ENCODE data around the gene PKP4. TPM values are rescaled to one million over a fixed set of nuclear protein-coding genes. Genes with fewer than 3 reads are reported as not detected.
"Not testable (repeated sequence)": the region's sequence is repeated elsewhere in the genome, so short reads cannot be mapped to it uniquely, and the experiment has no call there.

Gene PKP4
- total and polyA plus RNA-seq, 4 experiments from 2014 or later: 1.4 to 39.3 (median 19.1) TPM

DNA sequence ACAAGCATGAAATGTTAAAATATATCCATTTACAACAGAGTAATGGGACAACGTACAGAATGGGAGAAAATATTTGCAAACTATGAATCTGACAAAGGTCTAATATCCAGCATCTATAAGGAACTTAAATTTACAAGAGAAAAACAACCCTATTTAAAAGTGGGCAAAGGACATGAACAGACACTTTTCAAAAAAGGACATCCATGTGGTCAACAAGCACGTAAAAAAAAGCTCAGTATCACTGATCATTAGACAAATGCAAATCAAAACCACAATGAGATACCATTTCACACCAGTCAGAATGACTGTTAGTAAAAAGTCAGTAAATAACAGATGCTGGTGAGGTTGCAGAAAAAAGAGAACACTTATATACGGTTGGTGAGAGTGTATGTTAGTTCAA, 16.1 kb downstream of the PKP4 start:
- DNase-seq; H3K27ac Mint-ChIP-seq; H3K27me3 Mint-ChIP-seq; H3K27me3 ChIP-seq (ENCODE audit: insufficient read depth, low read length); POLR2A ChIA-PET (ENCODE audit: partially characterized antibody); H3K4me3 Mint-ChIP-seq; H3K4me3 ChIP-seq (ENCODE audit: low read length in 2 of 2); H3K27ac ChIP-seq (ENCODE audit: low read depth, low read length); H3K9me3 Mint-ChIP-seq; intact Hi-C loops (cut with micrococcal nuclease); H3K36me3 ChIP-seq (ENCODE audit: insufficient read depth, low read length); H3K9me3 ChIP-seq (ENCODE audit: control insufficient read depth in 1 of 2, low read length in 2 of 2): not testable (repeated sequence)
- peaks cover 8 to 15% of the 10 kb centered on the region in 2 donors for H3K36me3 Mint-ChIP-seq
- H3K4me1 ChIP-seq (ENCODE audit: insufficient read depth, low read length): peaks cover 26% of the 10 kb centered on the region
- peaks cover 15 to 24% (median 20%) of the 10 kb centered on the region in 4 donors for H3K4me1 Mint-ChIP-seq
- CTCF ChIA-PET (ENCODE audit: partially characterized antibody): interaction anchor here (1.1 to 1.4 kb wide), 2 partner anchors 8 to 16 kb away, joined by 3 to 4 read pairs; partner anchors contain the start of genes CCDC148 and PKP4

DNA sequence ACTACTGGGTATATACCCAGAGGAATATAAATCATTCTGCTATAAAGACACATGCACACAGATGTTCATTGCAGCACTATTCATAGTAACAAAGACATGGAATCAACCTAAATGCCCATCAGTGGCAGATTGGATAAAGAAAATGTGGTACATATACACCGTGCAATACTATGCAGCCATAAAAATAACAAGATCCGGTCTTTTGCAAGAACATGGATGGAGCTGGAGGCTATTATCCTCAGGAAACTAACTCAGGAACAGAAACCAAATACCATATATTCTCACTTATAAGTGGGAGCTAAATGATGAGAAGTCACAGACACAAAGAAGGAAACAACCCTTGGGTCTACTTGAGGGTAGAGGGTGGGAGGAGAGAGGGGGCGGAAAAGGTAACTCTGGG, 16.5 kb downstream of the PKP4 start:
- H3K4me3 Mint-ChIP-seq; H3K27me3 Mint-ChIP-seq; H3K36me3 ChIP-seq (ENCODE audit: insufficient read depth, low read length); H3K4me3 ChIP-seq (ENCODE audit: low read length in 2 of 2); H3K9me3 ChIP-seq (ENCODE audit: control insufficient read depth in 1 of 2, low read length in 2 of 2); intact Hi-C loops (cut with micrococcal nuclease); H3K9me3 Mint-ChIP-seq; H3K27me3 ChIP-seq (ENCODE audit: insufficient read depth, low read length); H3K27ac Mint-ChIP-seq; DNase-seq; H3K27ac ChIP-seq (ENCODE audit: low read depth, low read length); POLR2A ChIA-PET (ENCODE audit: partially characterized antibody): not testable (repeated sequence)
- CTCF ChIA-PET (ENCODE audit: partially characterized antibody): interaction anchor here (0.6 to 1.4 kb wide), 3 partner anchors 8 to 72 kb away, joined by 3 to 4 read pairs (median 3); partner anchors contain the start of genes CCDC148 and PKP4
- H3K4me1 Mint-ChIP-seq: peaks cover 17 to 27% (median 24%) of the 10 kb centered on the region in 4 donors
- H3K36me3 Mint-ChIP-seq: peaks cover 8 to 15% of the 10 kb centered on the region in 2 donors
- peaks cover 31% of the 10 kb centered on the region for H3K4me1 ChIP-seq (ENCODE audit: insufficient read depth, low read length)

DNA sequence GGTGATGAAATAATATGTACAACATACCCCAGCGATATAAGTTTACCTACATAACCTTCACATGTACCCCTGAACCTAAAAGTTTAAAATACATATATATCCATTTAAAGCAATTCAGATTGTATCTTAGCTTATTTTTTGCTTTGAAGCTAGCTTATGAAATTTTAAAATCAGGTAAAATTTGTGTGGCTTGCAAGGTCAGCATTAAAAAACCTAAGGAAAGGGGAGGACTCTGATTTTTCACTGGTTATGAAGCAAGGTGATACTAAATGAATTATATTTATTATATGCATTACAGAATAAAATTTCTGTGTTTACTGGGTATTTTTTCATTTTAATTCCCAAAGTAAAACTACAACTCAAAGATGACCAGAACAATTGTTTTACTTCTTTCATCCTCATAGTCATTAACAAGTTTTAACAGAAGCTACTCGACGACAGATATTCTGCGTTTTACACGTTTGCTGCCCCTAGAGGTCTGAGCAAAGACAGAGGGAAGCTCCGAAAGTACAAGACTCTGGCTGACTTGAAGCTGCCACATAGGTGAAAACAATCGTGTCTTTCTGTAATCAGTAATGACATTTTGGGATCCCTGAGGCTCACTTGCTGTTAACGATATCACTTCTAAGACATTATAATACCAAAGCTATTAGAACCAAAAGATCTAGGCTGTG, 17.1 kb downstream of the PKP4 start:
- peaks cover 33% of the 10 kb centered on the region for H3K4me1 ChIP-seq (ENCODE audit: insufficient read depth, low read length)
- no peak for DNase-seq
- no peaks in the 10 kb centered on the region for H3K27me3 ChIP-seq (ENCODE audit: insufficient read depth, low read length)
- Mint-ChIP-seq H3K27ac (peak overlapping the region in 2 of 7 donors; percentile 46), H3K27me3 (no peaks in the 10 kb centered on the region), H3K9me3 (peaks cover 0 to 7% (median 0%) of the 10 kb centered on the region in 8 donors), H3K36me3 (peaks cover 8 to 15% of the 10 kb centered on the region in 2 donors), H3K4me1 (peaks cover 18 to 30% (median 26%) of the 10 kb centered on the region in 4 donors), H3K4me3 (no peak overlapping the region)
- POLR2A ChIA-PET (ENCODE audit: partially characterized antibody): no interaction called here
- no peaks in the 10 kb centered on the region for H3K36me3 ChIP-seq (ENCODE audit: insufficient read depth, low read length)
- intact Hi-C loops (cut with micrococcal nuclease): loop anchor here (2.0 kb wide), 1 partner anchor 17 kb away; the partner anchor contains the start of genes CCDC148 and PKP4
- H3K27ac ChIP-seq (ENCODE audit: low read depth, low read length): no peak overlapping the region
- CTCF ChIA-PET (ENCODE audit: partially characterized antibody): interaction anchor here (0.6 to 1.4 kb wide), 3 partner anchors 9 to 71 kb away, joined by 3 to 4 read pairs (median 3); partner anchors contain the start of genes CCDC148 and PKP4
- H3K9me3 ChIP-seq (ENCODE audit: control insufficient read depth in 1 of 2, low read length in 2 of 2): no peaks in the 10 kb centered on the region
- H3K4me3 ChIP-seq (ENCODE audit: low read length in 2 of 2): no peak overlapping the region

DNA sequence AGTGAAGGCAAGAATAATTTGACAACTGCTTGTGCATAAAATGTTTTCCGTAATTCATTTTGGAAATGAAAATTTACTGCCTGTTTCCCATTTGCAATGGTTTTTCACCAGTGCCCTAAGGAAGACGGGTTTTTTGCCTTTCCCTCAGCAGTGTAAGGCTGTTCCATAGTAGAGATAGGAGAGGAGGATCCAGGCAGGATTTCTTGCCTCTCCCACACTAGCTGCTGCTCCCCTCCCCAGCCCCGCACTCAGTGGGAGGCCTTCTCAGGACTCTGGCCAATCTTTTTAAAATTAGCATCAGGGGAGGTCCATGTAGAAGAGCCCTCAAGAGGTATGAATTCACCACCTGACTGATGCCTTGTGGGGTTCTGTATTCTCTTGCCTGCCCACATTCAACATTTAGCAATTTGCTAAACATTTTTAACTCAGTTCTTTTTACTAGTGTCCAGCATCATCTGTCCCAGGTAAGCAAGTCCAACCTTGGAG, 17.8 kb downstream of the PKP4 start:
- POLR2A ChIA-PET (ENCODE audit: partially characterized antibody); H3K27ac ChIP-seq (ENCODE audit: low read depth, low read length); H3K4me3 Mint-ChIP-seq; H3K4me3 ChIP-seq (ENCODE audit: low read length in 2 of 2); H3K9me3 Mint-ChIP-seq; CTCF ChIA-PET (ENCODE audit: partially characterized antibody); H3K36me3 ChIP-seq (ENCODE audit: insufficient read depth, low read length); H3K27me3 Mint-ChIP-seq; H3K9me3 ChIP-seq (ENCODE audit: control insufficient read depth in 1 of 2, low read length in 2 of 2); H3K27me3 ChIP-seq (ENCODE audit: insufficient read depth, low read length); DNase-seq: not testable (repeated sequence)
- intact Hi-C loops (cut with micrococcal nuclease): loop anchor here (2.0 kb wide), 1 partner anchor 18 kb away; the partner anchor contains the start of genes CCDC148 and PKP4
- peaks cover 8 to 15% of the 10 kb centered on the region in 2 donors for H3K36me3 Mint-ChIP-seq
- peaks cover 18 to 30% (median 26%) of the 10 kb centered on the region in 4 donors for H3K4me1 Mint-ChIP-seq
- H3K27ac Mint-ChIP-seq: peak overlapping the region in 2 of 7 donors; percentile 48 to 59
- H3K4me1 ChIP-seq (ENCODE audit: insufficient read depth, low read length): peaks cover 33% of the 10 kb centered on the region

DNA sequence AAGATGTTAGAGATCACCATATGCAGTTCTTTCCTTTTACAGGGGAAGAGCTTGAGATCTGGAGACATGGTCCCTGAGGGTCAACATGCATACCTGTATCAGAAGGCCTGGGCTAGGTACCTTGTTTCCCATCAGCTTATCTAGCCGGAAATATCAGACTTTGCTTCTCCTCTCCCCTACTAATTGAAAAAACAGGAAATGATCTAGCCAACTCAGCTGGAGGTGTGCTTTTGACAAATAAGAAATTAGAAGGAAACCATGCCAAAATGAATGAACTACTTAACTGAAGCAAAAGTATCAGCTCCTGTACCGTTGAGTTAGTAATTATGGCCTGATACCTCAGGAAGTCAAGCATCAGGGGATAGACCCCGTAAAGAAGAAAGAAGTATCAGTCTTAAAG, 20.4 kb downstream of the PKP4 start:
- Histone ChIP-seq H3K27ac (ENCODE audit: low read depth, low read length) (no peak overlapping the region), H3K9me3 (ENCODE audit: control insufficient read depth in 1 of 2, low read length in 2 of 2) (no peaks in the 10 kb centered on the region), H3K4me3 (ENCODE audit: low read length in 2 of 2) (no peak overlapping the region), H3K36me3 (ENCODE audit: insufficient read depth, low read length) (no peaks in the 10 kb centered on the region), H3K4me1 (ENCODE audit: insufficient read depth, low read length) (peaks cover 33% of the 10 kb centered on the region), H3K27me3 (ENCODE audit: insufficient read depth, low read length) (no peaks in the 10 kb centered on the region)
- Mint-ChIP-seq H3K9me3 (peaks cover 0 to 7% (median 0%) of the 10 kb centered on the region in 8 donors), H3K4me1 (peaks cover 18 to 30% (median 27%) of the 10 kb centered on the region in 4 donors), H3K4me3 (peak overlapping the region in 7 of 8 donors; percentile 46 to 70 (median 59)), H3K27me3 (no peaks in the 10 kb centered on the region), H3K27ac (peak overlapping the region; percentile 59 to 94 (median 88)), H3K36me3 (no peaks in the 10 kb centered on the region)
- POLR2A ChIA-PET (ENCODE audit: partially characterized antibody): interaction anchor here (1.7 to 2.8 kb wide), 2 partner anchors 15 to 20 kb away, joined by 4 to 21 read pairs; partner anchors contain the start of genes CCDC148 and PKP4
- intact Hi-C loops (cut with micrococcal nuclease): no loop called here
- peak in 3 of 5 donors; percentile 14 to 30 (median 20) for DNase-seq
- CTCF ChIA-PET (ENCODE audit: partially characterized antibody): interaction anchor here (1.5 to 3.4 kb wide), 4 partner anchors 12 to 19 kb away, joined by 5 to 24 read pairs (median 8); partner anchors contain the start of genes CCDC148 and PKP4

DNA sequence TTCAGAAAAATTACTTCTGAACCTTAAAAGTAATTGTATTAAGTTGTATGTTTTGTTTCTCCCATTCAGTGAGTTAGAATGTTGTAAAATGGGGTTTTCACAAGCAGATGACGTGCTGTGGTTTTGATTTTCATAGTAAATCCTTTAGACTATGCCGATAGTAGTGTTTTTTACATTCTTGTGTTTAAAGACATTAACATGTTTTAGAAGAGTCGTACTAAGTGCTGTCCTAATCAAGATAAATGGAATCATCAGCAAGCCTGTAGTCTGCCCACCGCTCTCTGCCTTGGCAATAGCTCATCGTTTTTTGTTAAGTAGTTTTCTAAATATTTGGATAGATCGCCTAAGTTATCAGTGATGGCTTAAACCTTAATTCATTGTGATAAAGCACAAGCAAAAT, 21.5 kb downstream of the PKP4 start:
- POLR2A ChIA-PET (ENCODE audit: partially characterized antibody): interaction anchor here (1.7 to 2.8 kb wide), 2 partner anchors 16 to 21 kb away, joined by 4 to 21 read pairs; partner anchors contain the start of genes CCDC148 and PKP4
- intact Hi-C loops (cut with micrococcal nuclease): no loop called here
- H3K27me3 ChIP-seq (ENCODE audit: insufficient read depth, low read length): no peaks in the 10 kb centered on the region
- no peaks in the 10 kb centered on the region for H3K36me3 ChIP-seq (ENCODE audit: insufficient read depth, low read length)
- Mint-ChIP-seq H3K4me3 (no peak overlapping the region), H3K36me3 (peaks cover 0 to 2% of the 10 kb centered on the region in 2 donors), H3K4me1 (peaks cover 18 to 35% (median 28%) of the 10 kb centered on the region in 4 donors), H3K9me3 (no peaks in the 10 kb centered on the region), H3K27ac (peak overlapping the region in 3 of 7 donors; percentile 2 to 5 (median 2)), H3K27me3 (no peaks in the 10 kb centered on the region)
- CTCF ChIA-PET (ENCODE audit: partially characterized antibody): interaction anchor here (0.9 to 3.4 kb wide), 4 partner anchors 10 to 20 kb away, joined by 4 to 24 read pairs (median 8); partner anchors contain the start of genes CCDC148 and PKP4
- DNase-seq: no peak
- peaks cover 33% of the 10 kb centered on the region for H3K4me1 ChIP-seq (ENCODE audit: insufficient read depth, low read length)
- H3K27ac ChIP-seq (ENCODE audit: low read depth, low read length): no peak overlapping the region
- H3K9me3 ChIP-seq (ENCODE audit: control insufficient read depth in 1 of 2, low read length in 2 of 2): no peaks in the 10 kb centered on the region
- no peak overlapping the region for H3K4me3 ChIP-seq (ENCODE audit: low read length in 2 of 2)

DNA sequence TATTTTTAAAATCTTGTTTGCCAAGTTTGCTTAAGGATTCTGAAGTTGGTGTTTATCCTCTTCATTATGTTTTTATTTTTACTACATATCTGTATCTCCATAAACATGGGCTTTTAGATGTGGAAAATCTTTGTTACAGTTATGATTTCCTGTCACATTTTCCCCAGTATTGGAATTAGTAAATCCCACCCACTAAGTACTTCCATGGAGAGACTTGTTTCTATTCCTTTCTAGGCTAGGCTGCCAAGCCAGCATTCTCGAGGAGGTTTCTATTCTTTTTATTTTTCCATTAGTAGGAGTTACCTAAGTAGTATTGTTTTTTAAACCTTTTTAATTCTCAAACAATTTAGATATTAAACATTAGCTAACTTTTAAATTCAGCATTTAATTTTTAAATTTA, 22.1 kb downstream of the PKP4 start:
- no peak overlapping the region for H3K4me3 ChIP-seq (ENCODE audit: low read length in 2 of 2)
- Mint-ChIP-seq H3K4me3 (no peak overlapping the region), H3K36me3 (peaks cover 0 to 5% of the 10 kb centered on the region in 2 donors), H3K9me3 (no peaks in the 10 kb centered on the region), H3K27ac (peak overlapping the region in 2 of 7 donors; percentile 2 to 27), H3K27me3 (no peaks in the 10 kb centered on the region), H3K4me1 (peaks cover 18 to 35% (median 29%) of the 10 kb centered on the region in 4 donors)
- intact Hi-C loops (cut with micrococcal nuclease): no loop called here
- ChIA-PET CTCF (ENCODE audit: partially characterized antibody) (interaction anchor here (2.5 to 3.4 kb wide), 2 partner anchors 14 to 21 kb away, joined by 10 to 24 read pairs; partner anchors contain the start of genes CCDC148 and PKP4), POLR2A (ENCODE audit: partially characterized antibody) (interaction anchor here (1.7 kb wide), 1 partner anchor 17 kb away, joined by 4 read pairs; no protein-coding TSS in a partner anchor)
- no peak overlapping the region for H3K27ac ChIP-seq (ENCODE audit: low read depth, low read length)
- peaks cover 33% of the 10 kb centered on the region for H3K4me1 ChIP-seq (ENCODE audit: insufficient read depth, low read length)
- H3K9me3 ChIP-seq (ENCODE audit: control insufficient read depth in 1 of 2, low read length in 2 of 2): no peaks in the 10 kb centered on the region
- no peaks in the 10 kb centered on the region for H3K36me3 ChIP-seq (ENCODE audit: insufficient read depth, low read length)
- no peak for DNase-seq
- no peaks in the 10 kb centered on the region for H3K27me3 ChIP-seq (ENCODE audit: insufficient read depth, low read length)
